K562 (cell line): ENCODE data around the gene DIPK1B. TPM values are rescaled to one million over a fixed set of nuclear protein-coding genes. Genes with fewer than 3 reads are reported as not detected.

Experiments
- EGR1 ChIP-seq: fragments of 450-650 bp; conservative IDR thresholded peaks from 2 replicates; pipeline ENCODE4 v1.6.1; 2017; ENCODE audit warnings: mild to moderate bottlenecking
- HNRNPUL1 ChIP-seq: fragments of 200-400 bp; formaldehyde crosslinking; IDR thresholded peaks from 2 replicates; pipeline ENCODE4 v1.6.1; 2017; ENCODE audit warnings: low read length
- MGA ChIP-seq: fragments of 450-650 bp; IDR thresholded peaks from 2 replicates; pipeline ENCODE4 v1.6.1; 2016; ENCODE audit warnings: mild to moderate bottlenecking, moderate library complexity
- MNT ChIP-seq, 2 experiments: fragments of 450-650 bp; conservative IDR thresholded peaks; 2 replicates each; pipeline ENCODE4 v1.6.1; 2017; ENCODE audit warnings: mild to moderate bottlenecking in 2 of 2, moderate library complexity in 2 of 2
- MXD1 ChIP-seq: fragments of 250-450 bp; sonication (Bioruptor Pico); IDR thresholded peaks from 2 replicates; pipeline ENCODE4 v1.8.0; 2021; ENCODE audit warnings: borderline replicate concordance, mild to moderate bottlenecking, moderate library complexity; ENCODE audit not compliant: poor library complexity, severe bottlenecking
- RAD51 ChIP-seq: fragments of 450-650 bp; IDR thresholded peaks from 2 replicates; pipeline ENCODE4 v1.7.1; 2016; ENCODE audit warnings: low read depth, mild to moderate bottlenecking, borderline replicate concordance
- TAF15 ChIP-seq: fragments of 200-400 bp; formaldehyde crosslinking; IDR thresholded peaks from 2 replicates; pipeline ENCODE4 v1.6.1; 2017; ENCODE audit warnings: mild to moderate bottlenecking, low read depth, low read length, moderate library complexity
- ZNF436 ChIP-seq: fragments of 250-450, 450-650 bp; sonication (Bioruptor Pico); formaldehyde crosslinking; IDR thresholded peaks from 2 replicates; pipeline ENCODE4 v1.7.0; 2020; ENCODE audit warnings: mild to moderate bottlenecking
- polyA plus RNA-seq, 8 experiments: library from polyadenylated mRNA; depleted of rRNA in 4 of 8; stranded (reverse) in 5 of 8; unstranded in 3 of 8; fragments of >200 nt; fragmentation: Nextera tagmentation in 2 of 8; fragmentation: Illumina TruSeq in 1 of 8; extraction: Ambion mirVana in 2 of 8; extraction: Trizol in 1 of 8; gene quantifications; 2 replicates each; pipeline versions ENCODE4 v1.2.1 to v1.2.3, GENCODE V29; 2011 to 2014; ENCODE audit warnings: inconsistent platforms in 1 of 8, missing spikeins in 1 of 8
- total RNA-seq, 7 experiments: library from RNA; depleted of rRNA in 6 of 7; stranded (reverse); fragments of >200 nt in 6 of 7; fragmentation: Illumina TruSeq in 2 of 7; extraction: Trizol in 2 of 7; gene quantifications; 2 replicates each; pipeline versions ENCODE4 v1.2.1 to v1.2.3, GENCODE V29; 2011 to 2021; ENCODE audit warnings: low replicate concordance in 1 of 7
- TF ChIP-seq, protein P1 (sequence below): sonication (generic); formaldehyde crosslinking; IDR thresholded peaks from 2 replicates; pipeline ENCODE4 v1.5.0; 2020; ENCODE audit warnings: missing genetic modification reagents
- TF ChIP-seq, protein P2 (sequence below), 2 experiments: IDR thresholded peaks; 2 replicates each; pipeline ENCODE4 v1.6.1; 2011; ENCODE audit warnings: borderline replicate concordance in 1 of 2, control low read depth in 1 of 2, low read depth in 1 of 2, low read length in 1 of 2, mild to moderate bottlenecking in 1 of 2, mixed read lengths in 1 of 2, moderate library complexity in 1 of 2; ENCODE audit not compliant: insufficient read depth in 1 of 2, insufficient read length in 1 of 2, poor library complexity in 1 of 2, severe bottlenecking in 1 of 2; ENCODE audit errors: extremely low read depth in 1 of 2

The DIPK1B gene
- total and polyA plus RNA-seq, 9 of the 15 experiments (the other 6 are each of a cell fraction or from before 2014, with no cell fraction given): 0.08 to 22.3 (median 5.9) TPM

- TF ChIP-seq MNT (conservative IDR thresholded peaks at IDR 0.05) (peak in 1 of 2 experiments; percentile 55; a peak in 2 of 4 replicates), EGR1 (peak; percentile 73), RAD51 (no peak), TAF15 (peak; percentile 13; the same call in 1 of the 2 replicates), ZNF436 (CRISPR knock-in tag) (no peak), MXD1 (CRISPR knock-in tag) (no peak), MGA (no peak), HNRNPUL1 (peak; percentile 91)
- TF ChIP-seq, protein P1, sequence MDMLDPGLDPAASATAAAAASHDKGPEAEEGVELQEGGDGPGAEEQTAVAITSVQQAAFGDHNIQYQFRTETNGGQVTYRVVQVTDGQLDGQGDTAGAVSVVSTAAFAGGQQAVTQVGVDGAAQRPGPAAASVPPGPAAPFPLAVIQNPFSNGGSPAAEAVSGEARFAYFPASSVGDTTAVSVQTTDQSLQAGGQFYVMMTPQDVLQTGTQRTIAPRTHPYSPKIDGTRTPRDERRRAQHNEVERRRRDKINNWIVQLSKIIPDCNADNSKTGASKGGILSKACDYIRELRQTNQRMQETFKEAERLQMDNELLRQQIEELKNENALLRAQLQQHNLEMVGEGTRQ: 0 out of 2 replicates have a peak, but pooled peaks have one; percentile 7
- TF ChIP-seq, protein P2, sequence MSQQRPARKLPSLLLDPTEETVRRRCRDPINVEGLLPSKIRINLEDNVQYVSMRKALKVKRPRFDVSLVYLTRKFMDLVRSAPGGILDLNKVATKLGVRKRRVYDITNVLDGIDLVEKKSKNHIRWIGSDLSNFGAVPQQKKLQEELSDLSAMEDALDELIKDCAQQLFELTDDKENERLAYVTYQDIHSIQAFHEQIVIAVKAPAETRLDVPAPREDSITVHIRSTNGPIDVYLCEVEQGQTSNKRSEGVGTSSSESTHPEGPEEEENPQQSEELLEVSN (IDR thresholded peaks at IDR 0.05; ENCODE audit: borderline replicate concordance in 1 of 2, extremely low read depth in 1 of 2, insufficient read depth in 1 of 2, insufficient read length in 1 of 2, low read depth in 1 of 2, low read length in 1 of 2, poor library complexity in 1 of 2, severe bottlenecking in 1 of 2): peak in 1 of 2 experiments; percentile 55
These were observed 37.5 kb upstream of the DIPK1B start (continued) for GRCh38 chr9:136674786-136675349.
